GM23248 (cell line): Measurements from ENCODE around the gene LRCOL1. TPM values are rescaled to one million over a fixed set of nuclear protein-coding genes. Genes with fewer than 3 reads are reported as not detected.

ENCODE experiments used
- DNase-seq: peaks from one replicate; pipeline ENCODE4 v3.0.0-alpha.2; 2015
- H2AFZ ChIP-seq: fragments of 200-600 bp; sonication (generic); 2 replicates; pipeline ENCODE4 v1.6.1; 2016; ENCODE audit warnings: antibody characterized with exemption
- H3F3A ChIP-seq: fragments of 200-600 bp; sonication (generic); 2 replicates; pipeline ENCODE4 v1.6.1; 2016; ENCODE audit warnings: mild to moderate bottlenecking, antibody characterized with exemption, mixed run types; ENCODE audit not compliant: insufficient read depth
- H3K27ac ChIP-seq: fragments of 200-600 bp; sonication (generic); 2 replicates; pipeline ENCODE4 v1.5.1; 2016; ENCODE audit warnings: mild to moderate bottlenecking
- H3K27me3 ChIP-seq: fragments of 200-600 bp; sonication (generic); replicated peaks from 2 replicates; pipeline ENCODE4 v1.6.1; 2016; ENCODE audit warnings: mild to moderate bottlenecking; ENCODE audit not compliant: insufficient read depth
- H3K36me3 ChIP-seq: fragments of 200-600 bp; sonication (generic); 2 replicates; pipeline ENCODE4 v1.6.1; 2016; ENCODE audit warnings: low read depth, mild to moderate bottlenecking
- H3K4me1 ChIP-seq: fragments of 200-600 bp; sonication (generic); 2 replicates; pipeline ENCODE4 v1.6.1; 2016; ENCODE audit warnings: mild to moderate bottlenecking; ENCODE audit not compliant: insufficient read depth
- H3K4me2 ChIP-seq: fragments of 200-600 bp; sonication (generic); one replicate; pipeline ENCODE4 v1.6.1; 2016; ENCODE audit warnings: mild to moderate bottlenecking; ENCODE audit not compliant: unreplicated experiment
- H3K4me3 ChIP-seq: fragments of 200-600 bp; sonication (generic); 2 replicates; pipeline ENCODE4 v1.5.1; 2016; ENCODE audit warnings: mild to moderate bottlenecking
- H3K79me2 ChIP-seq: fragments of 200-600 bp; sonication (generic); 2 replicates; pipeline ENCODE4 v1.6.1; 2016; ENCODE audit warnings: mild to moderate bottlenecking; ENCODE audit not compliant: insufficient read depth
- H3K9ac ChIP-seq: fragments of 200-600 bp; sonication (generic); 2 replicates; pipeline ENCODE4 v1.6.1; 2016; ENCODE audit warnings: mild to moderate bottlenecking
- H3K9me2 ChIP-seq: fragments of 200-600 bp; sonication (generic); 2 replicates; pipeline ENCODE4 v1.6.1; 2016; ENCODE audit warnings: mixed run types, mild to moderate bottlenecking, moderate library complexity; ENCODE audit not compliant: insufficient read depth
- H3K9me3 ChIP-seq: fragments of 200-600 bp; sonication (generic); one replicate; pipeline ENCODE4 v1.6.1; 2017; ENCODE audit warnings: low read depth
- H4K20me1 ChIP-seq: fragments of 200-600 bp; sonication (generic); 2 replicates; pipeline ENCODE4 v1.6.0; 2016; ENCODE audit not compliant: insufficient read depth
- EZH2 ChIP-seq: fragments of 200-600 bp; sonication (generic); IDR thresholded peaks from 2 replicates; pipeline ENCODE4 v1.6.1; 2018; ENCODE audit warnings: antibody characterized with exemption, mild to moderate bottlenecking; ENCODE audit not compliant: insufficient read depth, poor library complexity, severe bottlenecking
- EZH2phosphoT487 ChIP-seq: fragments of 200-600 bp; sonication (generic); IDR thresholded peaks from 2 replicates; pipeline ENCODE4 v1.6.1; 2018; ENCODE audit warnings: antibody characterized with exemption, moderate library complexity, mild to moderate bottlenecking, low read depth; ENCODE audit not compliant: insufficient read depth
- WGBS, 2 experiments: methylation state at CpG; one replicate each; pipeline ENCODE4 v1.1.6; 2015 to 2017; ENCODE audit warnings: low lambda C conversion rate in 2 of 2, low coverage in 1 of 2; ENCODE audit errors: missing lambda C conversion rate in 2 of 2; 5-methylcytosine and 5-hydroxymethylcytosine counted together
- in situ Hi-C: fragments of 300-500 bp; cut with MboI; formaldehyde crosslinking; loops from 2 replicates; pipeline ENCODE4 v1.15.0; 2020
- polyA plus RNA-seq: library from polyadenylated mRNA; unstranded; fragments of >200 nt; fragmentation: Nextera tagmentation; extraction: Ambion mirVana; gene quantifications from 2 replicates; pipeline ENCODE4 v1.2.1, GENCODE V29; 2016
- total RNA-seq: library from RNA; depleted of rRNA; stranded (reverse); fragments of >200 nt; shearing (Covaris generic); gene quantifications from 2 replicates; pipeline ENCODE4 v1.2.3, GENCODE V29; 2014

The LRCOL1 gene
- total and polyA plus RNA-seq, 2 experiments from 2014 or later = not detected

DNA sequence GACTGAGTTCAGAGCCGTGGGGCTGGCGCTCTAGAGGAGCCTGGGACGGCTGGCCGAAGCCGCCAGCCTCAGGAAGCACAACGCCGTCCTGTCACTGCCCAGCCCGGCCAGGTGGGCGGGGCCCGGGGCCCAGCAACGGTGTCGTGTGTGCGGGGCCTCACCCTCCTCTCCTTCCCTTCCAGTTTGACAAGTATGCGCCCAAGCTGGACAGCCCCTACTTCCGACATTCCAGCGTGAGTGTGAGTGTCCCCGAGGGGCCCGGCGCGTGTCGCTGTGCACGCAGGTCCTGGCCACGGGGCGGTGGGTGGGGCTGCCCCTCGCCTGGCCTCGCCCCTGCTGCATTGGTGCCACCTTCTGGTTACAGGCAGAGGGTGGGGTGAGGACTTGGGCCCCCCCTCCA is 38.3 kb downstream of the LRCOL1 start:
- no peaks in the 10 kb centered on the region for H3K79me2 ChIP-seq
- 92 to 94% methylated on average over 13 to 25 of the region's 26 CpGs for WGBS, 2 experiments
- no peaks in the 10 kb centered on the region for H3K36me3 ChIP-seq
- H3K4me2 ChIP-seq = no peak overlapping the region
- no peak overlapping the region for H2AFZ ChIP-seq
- H3K4me1 ChIP-seq = no peaks in the 10 kb centered on the region
- H3F3A ChIP-seq = no peaks in the 10 kb centered on the region
- no peaks in the 10 kb centered on the region for H4K20me1 ChIP-seq
- no peaks in the 10 kb centered on the region for H3K27me3 ChIP-seq
- H3K9me2 ChIP-seq = no peaks in the 10 kb centered on the region
- no peak for TF ChIP-seq EZH2phosphoT487
- no peaks in the 10 kb centered on the region for H3K9me3 ChIP-seq
- in situ Hi-C loops = no loop called here
- H3K4me3 ChIP-seq = no peak overlapping the region
- H3K27ac ChIP-seq = no peak overlapping the region
- DNase-seq = no peak
- H3K9ac ChIP-seq = no peak overlapping the region

DNA sequence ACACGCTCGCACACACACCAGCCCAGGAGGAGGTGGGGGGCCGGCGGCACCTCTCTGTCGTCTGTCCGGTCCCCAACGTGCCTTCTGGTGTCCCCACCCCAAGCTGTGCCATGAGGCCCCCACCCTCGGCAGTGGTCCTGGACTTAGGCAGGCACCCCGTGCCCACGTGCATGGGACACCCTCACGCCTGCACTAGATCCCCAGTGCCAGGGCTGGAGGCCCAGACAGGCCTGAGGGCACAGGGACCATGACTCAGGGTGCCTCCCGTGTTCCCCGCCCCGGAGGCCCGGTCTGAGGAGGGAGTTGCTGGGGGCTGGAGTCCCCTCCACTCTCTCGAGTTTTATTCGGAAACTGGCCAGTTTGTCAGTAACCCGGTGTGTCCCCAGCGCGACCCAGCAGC is 38.8 kb downstream of the LRCOL1 start:
- no peaks in the 10 kb centered on the region for H3K9me2 ChIP-seq
- H3K79me2 ChIP-seq = no peaks in the 10 kb centered on the region
- 96 to 100% methylated on average over 8 to 20 of the region's 20 CpGs for WGBS, 2 experiments
- H2AFZ ChIP-seq = no peak overlapping the region
- TF ChIP-seq EZH2phosphoT487 (no peak), EZH2 (no peak)
- H3K36me3 ChIP-seq = no peaks in the 10 kb centered on the region
- H3K4me3 ChIP-seq = no peak overlapping the region
- H3K27me3 ChIP-seq = no peaks in the 10 kb centered on the region
- no peak overlapping the region for H3K4me2 ChIP-seq
- no peaks in the 10 kb centered on the region for H3K9me3 ChIP-seq
- H3K9ac ChIP-seq = no peak overlapping the region
- H4K20me1 ChIP-seq = no peaks in the 10 kb centered on the region
- no peak for DNase-seq
- no peaks in the 10 kb centered on the region for H3F3A ChIP-seq
- in situ Hi-C loops = no loop called here
- no peak overlapping the region for H3K27ac ChIP-seq
- H3K4me1 ChIP-seq = no peaks in the 10 kb centered on the region

DNA sequence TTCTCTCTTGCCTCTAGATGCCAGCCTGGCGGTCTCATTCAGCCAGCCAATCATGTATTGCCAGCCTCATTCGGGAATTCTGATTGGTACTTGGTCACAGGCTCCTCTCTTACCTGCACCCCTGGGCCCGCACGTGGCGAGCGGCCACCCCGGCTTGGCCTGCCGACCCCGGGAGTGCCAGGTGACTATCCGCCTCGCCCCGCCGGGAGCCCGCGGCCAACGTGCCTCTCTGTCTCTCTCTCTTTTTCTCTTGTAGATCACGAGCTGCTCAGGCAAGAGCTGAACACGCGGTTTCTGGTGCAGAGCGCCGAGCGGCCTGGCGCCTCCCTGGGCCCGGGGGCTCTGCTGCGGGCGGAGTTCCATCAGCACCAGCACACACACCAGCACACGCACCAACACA is 39.3 kb downstream of the LRCOL1 start:
- H4K20me1 ChIP-seq = no peaks in the 10 kb centered on the region
- 92 to 96% methylated on average over 9 to 27 of the region's 27 CpGs for WGBS, 2 experiments
- no peaks in the 10 kb centered on the region for H3K4me1 ChIP-seq
- H3K79me2 ChIP-seq = no peaks in the 10 kb centered on the region
- no peaks in the 10 kb centered on the region for H3K9me3 ChIP-seq
- H3K36me3 ChIP-seq = no peaks in the 10 kb centered on the region
- TF ChIP-seq EZH2phosphoT487 = no peak
- no peak for TF ChIP-seq EZH2
- H3K4me3 ChIP-seq = no peak overlapping the region
- in situ Hi-C loops = no loop called here
- no peak overlapping the region for H3K27ac ChIP-seq
- H2AFZ ChIP-seq = no peak overlapping the region
- no peaks in the 10 kb centered on the region for H3F3A ChIP-seq
- no peak for DNase-seq
- H3K9ac ChIP-seq = no peak overlapping the region
- no peaks in the 10 kb centered on the region for H3K27me3 ChIP-seq
- H3K4me2 ChIP-seq = no peak overlapping the region
- no peaks in the 10 kb centered on the region for H3K9me2 ChIP-seq

DNA sequence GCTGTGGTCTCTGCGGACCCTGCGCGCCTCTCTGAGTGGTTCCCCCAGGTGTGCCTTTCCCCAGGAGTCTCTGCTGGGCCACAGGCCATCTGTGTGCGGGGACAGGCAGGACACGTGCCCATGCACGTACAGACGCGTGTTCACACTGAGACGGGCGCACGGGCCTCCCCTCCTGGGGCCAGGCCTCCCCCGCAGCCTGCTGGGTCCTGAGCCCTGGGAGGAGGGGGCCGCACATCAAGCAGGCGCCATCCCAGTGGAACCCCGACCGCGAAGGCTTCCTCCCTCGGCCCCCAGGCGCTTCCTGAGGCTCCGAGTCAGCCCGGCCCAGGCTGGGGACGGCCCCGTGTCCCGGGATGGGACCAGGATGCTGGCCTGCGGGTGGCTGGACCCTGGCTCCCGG is 39.7 kb downstream of the LRCOL1 start:
- in situ Hi-C loops = no loop called here
- 97 to 98% methylated on average over 25 to 26 of the region's 26 CpGs for WGBS, 2 experiments

DNA sequence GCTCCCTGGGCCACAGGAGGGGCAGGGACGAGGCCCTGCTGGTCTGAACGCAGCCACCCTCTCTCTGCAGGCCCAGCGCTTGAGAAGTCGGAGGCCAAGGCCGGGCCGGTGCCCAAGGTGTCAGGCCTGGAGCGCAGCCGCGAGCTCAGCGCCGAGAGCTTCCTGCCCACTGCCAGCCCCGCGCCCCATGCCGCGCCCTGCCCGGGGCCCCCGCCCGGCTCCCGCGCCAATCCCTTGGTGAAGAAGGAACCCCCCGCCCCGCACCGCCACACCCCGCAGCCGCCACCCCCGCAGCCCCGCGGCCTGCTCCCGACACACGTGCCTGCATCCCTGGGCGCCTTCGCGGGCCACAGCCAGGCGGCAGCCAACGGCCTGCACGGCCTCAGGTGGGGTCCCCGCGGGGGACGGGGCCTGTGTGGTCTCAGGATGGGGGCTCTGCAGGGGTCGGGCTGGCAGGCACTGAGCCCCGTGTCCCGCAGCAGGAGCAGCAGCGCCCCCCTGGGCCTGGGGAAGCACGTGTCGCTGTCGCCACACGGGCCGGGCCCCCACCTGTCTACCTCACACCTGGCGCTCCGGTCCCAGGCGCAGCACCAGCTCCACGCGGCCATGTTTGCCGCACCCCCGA is 40.4 kb downstream of the LRCOL1 start:
- no peak for DNase-seq
- H3K9me3 ChIP-seq = no peaks in the 10 kb centered on the region
- no peak overlapping the region for H3K27ac ChIP-seq
- WGBS, 2 experiments = 97 to 98% methylated on average over 13 to 53 of the region's 55 CpGs
- no peak for TF ChIP-seq EZH2phosphoT487
- no peak for TF ChIP-seq EZH2
- no peak overlapping the region for H3K9ac ChIP-seq
- H3K4me3 ChIP-seq = no peak overlapping the region
- no peaks in the 10 kb centered on the region for H4K20me1 ChIP-seq
- H3F3A ChIP-seq = no peaks in the 10 kb centered on the region
- H2AFZ ChIP-seq = no peak overlapping the region
- no peaks in the 10 kb centered on the region for H3K27me3 ChIP-seq
- no peaks in the 10 kb centered on the region for H3K4me1 ChIP-seq
- H3K4me2 ChIP-seq = no peak overlapping the region
- H3K79me2 ChIP-seq = no peaks in the 10 kb centered on the region
- no peaks in the 10 kb centered on the region for H3K9me2 ChIP-seq
- in situ Hi-C loops = no loop called here
- H3K36me3 ChIP-seq = no peaks in the 10 kb centered on the region

More for the DNA sequence above, 39.7 kb downstream of the LRCOL1 start:
- Histone ChIP-seq H3K79me2 (no peaks in the 10 kb centered on the region), H3F3A (no peaks in the 10 kb centered on the region), H3K4me3 (no peak overlapping the region), H3K9me2 (no peaks in the 10 kb centered on the region), H3K4me2 (no peak overlapping the region), H3K4me1 (no peaks in the 10 kb centered on the region), H4K20me1 (no peaks in the 10 kb centered on the region), H3K36me3 (no peaks in the 10 kb centered on the region), H3K9me3 (no peaks in the 10 kb centered on the region), H3K27ac (no peak overlapping the region), H3K27me3 (no peaks in the 10 kb centered on the region), H3K9ac (no peak overlapping the region), H2AFZ (no peak overlapping the region)
- no peak for TF ChIP-seq EZH2phosphoT487
- TF ChIP-seq EZH2 = no peak
- DNase-seq = no peak
